Measurements from ENCODE around the gene PLAGL2. TPM values are rescaled to one million over a fixed set of nuclear protein-coding genes. Genes with fewer than 3 reads are reported as not detected.

PLAGL2 gene
- total and polyA plus RNA-seq, 2 of the 8 experiments (the other 6 are each of a cell fraction or from before 2014, with no cell fraction given): 20.6 to 25.4 TPM

GRCh38 chr20:32229251-32229747 is 21.8 kb upstream of the PLAGL2 start:
- no peaks in the 10 kb centered on the region for H3K23me2 ChIP-seq (ENCODE audit: low read depth, low read length)
- no peak overlapping the region for H3K4me2 ChIP-seq (ENCODE audit: insufficient read depth in 1 of 2, low read depth in 2 of 2, low read length in 2 of 2)
- H2BK20ac ChIP-seq (ENCODE audit: low read length): no peak overlapping the region
- no peaks in the 10 kb centered on the region for H3K9me3 ChIP-seq (ENCODE audit: insufficient read depth in 2 of 2, low read depth in 1 of 2, low read length in 1 of 2)
- H2BK12ac ChIP-seq (ENCODE audit: low read depth, low read length): no peak overlapping the region
- no peak overlapping the region for H3K14ac ChIP-seq (ENCODE audit: insufficient read length)
- H2BK15ac ChIP-seq (ENCODE audit: low read length): no peak overlapping the region
- H2BK5ac ChIP-seq (ENCODE audit: low read depth, low read length): no peak overlapping the region
- H3K4me3 ChIP-seq (ENCODE audit: extremely low read depth in 1 of 4, insufficient read depth in 2 of 4, low read depth in 3 of 4, low read length in 4 of 4): no peak overlapping the region
- H2AK5ac ChIP-seq (ENCODE audit: low read depth, low read length): no peak overlapping the region
- CTCF ChIA-PET (ENCODE audit: partially characterized antibody): interaction anchor here (1.0 kb wide), 1 partner anchor 36 kb away, joined by 3 read pairs; no protein-coding TSS in a partner anchor
- 85% methylated on average over 5 of the region's 5 CpGs; no CpG with 5 or more reads in 1 of the 2 experiments for WGBS, 2 experiments (ENCODE audit: extremely low coverage in 1 of 2, insufficient coverage in 1 of 2, insufficient read length in 1 of 2, insufficient replicate concordance in 2 of 2, low coverage in 1 of 2, low lambda C conversion rate in 2 of 2, missing lambda C conversion rate in 1 of 2)
- FAIRE-seq (no peak), DNase-seq (ENCODE audit: low read depth in 1 of 2, low spot score in 2 of 2) (no peak)
- H3K18ac ChIP-seq (ENCODE audit: extremely low read depth, low read length): no peak overlapping the region
- no peak overlapping the region for H2AFZ ChIP-seq (ENCODE audit: low read length)
- H3K27me3 ChIP-seq (replicated peaks in 1 of 4; ENCODE audit: control insufficient read depth in 3 of 4, extremely low read depth in 1 of 4, insufficient read depth in 3 of 4, low read length in 3 of 4): no peaks in the 10 kb centered on the region
- H3K9ac ChIP-seq (replicated peaks in 1 of 4; ENCODE audit: extremely low read depth in 1 of 4, low read depth in 3 of 4, low read length in 3 of 4): no peak overlapping the region
- H3K4me1 ChIP-seq (replicated peaks in 1 of 4; ENCODE audit: control insufficient read depth in 3 of 4, insufficient read depth in 4 of 4, low read length in 3 of 4): no peaks in the 10 kb centered on the region
- H3K56ac ChIP-seq (replicated peaks; ENCODE audit: insufficient read length, low read depth, low read length): no peak overlapping the region
- POLR2A ChIA-PET (ENCODE audit: partially characterized antibody): interaction anchor here (2.3 kb wide), 1 partner anchor 11 kb away, joined by 13 read pairs; no protein-coding TSS in a partner anchor
- H3K27ac ChIP-seq (ENCODE audit: low read depth, low read length): no peak overlapping the region
- H2BK120ac ChIP-seq (replicated peaks; ENCODE audit: low read depth, low read length): no peak overlapping the region
- no peaks in the 10 kb centered on the region for H3K79me2 ChIP-seq (ENCODE audit: control insufficient read depth in 1 of 2, insufficient read depth in 2 of 2, low read length in 2 of 2)
- no peaks in the 10 kb centered on the region; the same call in 1 of the 2 replicates for H3K79me1 ChIP-seq (ENCODE audit: low read depth, low read length)
- H3K36me3 ChIP-seq (ENCODE audit: control insufficient read depth in 2 of 4, insufficient read depth in 4 of 4, low read length in 3 of 4): peaks cover 21 to 42% (median 34%) of the 10 kb centered on the region in 4 experiments; a peak in 6 of 8 replicates
- no peak overlapping the region for H4K5ac ChIP-seq (ENCODE audit: insufficient read length, low read depth, low read length)
- no peak overlapping the region for H3K23ac ChIP-seq (ENCODE audit: insufficient read length)
- H4K91ac ChIP-seq (replicated peaks; ENCODE audit: insufficient read length, low read length): no peak overlapping the region
- no peak overlapping the region for H4K8ac ChIP-seq (ENCODE audit: extremely low read depth, insufficient read depth, low read length)
- no peak overlapping the region for H3K4ac ChIP-seq (replicated peaks; ENCODE audit: insufficient read length, low read depth, low read length)
- H4K20me1 ChIP-seq (replicated peaks in 1 of 2; ENCODE audit: control insufficient read depth in 1 of 2, insufficient read depth in 2 of 2, low read length in 2 of 2): peaks cover 0 to 3% of the 10 kb centered on the region in 2 experiments
- TF ChIP-seq GABPA (IDR thresholded peaks at IDR 0.05; ENCODE audit: borderline replicate concordance, insufficient read depth, low read length) (no peak), NANOG (IDR thresholded peaks at IDR 0.05; ENCODE audit: insufficient read depth, low read depth, low read length, poor library complexity, severe bottlenecking) (no peak), TBP (IDR thresholded peaks at IDR 0.05; ENCODE audit: low read depth, low read length) (no peak), CBX5 (IDR thresholded peaks at IDR 0.05; ENCODE audit: low read depth, low read length) (no peak), HDAC2 (IDR thresholded peaks at IDR 0.05; ENCODE audit: borderline replicate concordance in 1 of 2, low read depth in 2 of 2, low read length in 2 of 2) (no peak), CHD2 (IDR thresholded peaks at IDR 0.05; ENCODE audit: low read length) (no peak), RBBP5 (IDR thresholded peaks at IDR 0.05; ENCODE audit: borderline replicate concordance, low read depth, low read length) (no peak), NRF1 (IDR thresholded peaks at IDR 0.05; ENCODE audit: low read depth, low read length) (no peak), RFX5 (IDR thresholded peaks at IDR 0.05; ENCODE audit: borderline replicate concordance, low read depth, low read length) (no peak), CHD1 (IDR thresholded peaks at IDR 0.05; ENCODE audit: low read depth, low read length) (no peak), RAD21 (IDR thresholded peaks at IDR 0.05 in 1 of 2, conservative IDR thresholded peaks at IDR 0.05 in 1 of 2; ENCODE audit: low read depth in 2 of 2, low read length in 2 of 2) (no peak), FOSL1 (IDR thresholded peaks at IDR 0.05; ENCODE audit: insufficient read depth, low read depth, low read length) (no peak), MAX (IDR thresholded peaks at IDR 0.05) (no peak)

Data from H1 (cell line).